Kasumi-1 (cell line): ENCODE data around the gene PLAGL1.
A peak's percentile ranks its signal among the peaks of the same experiment; 100 is the strongest.
"Not testable (repeated sequence)": the region's sequence is repeated elsewhere in the genome, so short reads cannot be mapped to it uniquely, and the experiment has no call there.

ENCODE experiments used
- DNase-seq, 2 experiments: peaks; one replicate each; lab custom pipeline; 2025; lab: John Stamatoyannopoulos, UW

Gene PLAGL1

DNA sequence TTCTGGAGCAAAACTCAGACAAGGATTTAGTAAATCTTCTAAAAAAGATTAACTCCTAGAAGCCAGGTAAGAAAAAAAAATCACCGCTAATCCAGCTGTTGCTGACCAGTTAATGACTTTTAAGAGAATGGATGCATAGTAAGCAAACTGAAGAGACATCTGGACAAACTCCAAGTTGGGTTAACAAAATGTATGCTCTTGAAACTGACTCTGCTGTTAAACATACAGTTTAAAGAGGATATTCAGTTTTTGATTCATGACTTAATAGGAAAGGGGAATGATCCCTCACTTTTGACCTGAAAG, 70.4 kb downstream of the PLAGL1 start:
- DNase-seq: no peak

DNA sequence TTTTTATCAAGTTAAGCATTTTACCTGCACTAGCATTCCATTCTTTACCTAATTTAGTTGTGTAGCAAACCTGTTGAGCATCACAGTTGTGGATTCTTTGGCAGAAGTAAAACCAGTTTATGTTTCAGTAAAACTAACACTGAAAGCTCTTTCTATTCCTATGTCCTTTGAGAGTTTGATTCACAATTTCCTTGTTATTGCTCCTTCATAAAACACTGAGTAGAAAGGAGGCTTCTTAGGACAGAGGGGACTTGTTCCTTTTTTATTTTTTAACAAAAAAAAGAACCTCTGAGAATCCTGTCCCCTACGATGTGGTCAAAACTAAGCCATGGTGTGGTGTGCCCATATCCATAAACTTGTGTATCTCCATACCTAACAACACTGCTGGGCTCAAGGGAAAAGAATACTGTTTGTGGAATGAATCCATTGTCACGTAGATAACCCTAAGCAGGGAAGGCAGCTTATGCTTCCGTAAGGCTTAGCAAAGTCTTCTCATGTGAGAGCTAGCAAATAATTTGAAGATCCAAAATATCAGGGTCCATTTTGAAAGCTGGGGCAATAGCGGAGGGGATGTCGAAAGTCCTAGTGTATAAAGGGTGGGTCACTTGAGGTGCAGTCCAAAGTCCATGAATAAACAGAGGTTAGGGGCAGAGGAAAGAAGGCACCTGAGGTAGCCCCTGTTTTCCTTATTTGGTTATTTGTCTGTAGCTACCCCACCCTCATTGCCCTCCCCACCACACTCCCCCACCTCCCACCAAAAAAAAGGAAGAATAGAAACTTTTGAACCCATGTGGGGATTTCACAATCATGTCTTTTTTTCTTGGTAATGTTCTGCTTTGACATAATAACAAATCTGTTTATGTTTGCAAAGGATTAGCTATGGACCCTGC, 71.0 kb downstream of the PLAGL1 start:
- no peak for DNase-seq

DNA sequence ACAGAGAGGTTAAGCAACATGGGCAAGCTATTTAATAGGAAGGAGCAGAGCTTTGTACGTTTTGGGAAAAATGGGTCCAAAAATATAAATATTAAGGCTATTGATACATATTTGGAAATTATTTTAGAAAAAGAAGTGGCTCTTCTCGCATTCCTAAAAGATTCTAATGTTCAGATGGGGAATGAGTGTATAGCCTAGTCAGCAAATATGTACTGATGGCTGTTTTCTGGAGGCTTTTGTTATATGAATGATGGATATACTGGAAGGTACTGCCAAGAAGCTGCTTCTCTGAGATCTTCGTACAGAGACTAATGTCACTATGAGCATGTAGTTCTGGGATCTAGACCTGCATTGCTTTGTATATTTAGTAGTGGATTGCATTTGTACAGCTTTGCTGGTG, 71.7 kb downstream of the PLAGL1 start:
- no peak for DNase-seq

DNA sequence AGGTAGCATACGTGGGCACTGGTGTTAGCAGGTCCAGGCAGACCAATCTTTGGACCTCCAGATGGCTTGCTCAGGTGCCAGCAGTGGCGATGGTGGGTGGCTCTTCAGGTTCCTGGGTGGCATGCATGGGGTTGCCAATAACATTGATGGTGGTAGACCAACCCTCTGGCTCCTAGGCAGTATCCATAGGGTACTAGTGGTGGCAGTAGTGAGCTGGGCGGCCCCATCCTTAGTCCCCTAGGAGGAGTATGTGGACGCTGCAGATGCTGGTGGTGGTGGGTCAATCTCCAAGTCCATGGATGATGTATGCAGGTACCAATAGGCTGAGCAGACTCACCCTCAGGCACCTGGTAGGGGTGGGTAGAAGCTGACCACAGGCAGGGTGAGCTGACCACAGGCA, 73.2 kb downstream of the PLAGL1 start:
- DNase-seq: no peak

DNA sequence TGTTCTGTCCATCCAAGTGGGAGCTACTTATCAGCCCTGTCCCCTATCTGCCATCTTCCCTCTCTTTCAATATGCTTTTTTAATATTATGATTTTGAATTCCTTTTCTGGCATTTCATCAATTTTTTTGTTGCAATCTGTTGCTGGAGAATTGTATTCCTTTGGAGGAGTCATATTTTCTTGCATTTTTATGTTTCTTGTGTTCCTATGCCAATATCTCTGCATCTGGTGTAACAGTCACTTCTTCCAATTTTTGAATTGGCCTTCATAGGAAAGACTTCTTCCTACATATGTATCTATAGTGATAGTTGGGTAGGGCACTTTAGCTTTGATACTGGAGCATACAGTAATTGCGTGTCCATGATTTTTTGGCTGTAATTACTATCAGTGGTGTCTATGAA, 73.7 kb downstream of the PLAGL1 start:
- DNase-seq: no peak

DNA sequence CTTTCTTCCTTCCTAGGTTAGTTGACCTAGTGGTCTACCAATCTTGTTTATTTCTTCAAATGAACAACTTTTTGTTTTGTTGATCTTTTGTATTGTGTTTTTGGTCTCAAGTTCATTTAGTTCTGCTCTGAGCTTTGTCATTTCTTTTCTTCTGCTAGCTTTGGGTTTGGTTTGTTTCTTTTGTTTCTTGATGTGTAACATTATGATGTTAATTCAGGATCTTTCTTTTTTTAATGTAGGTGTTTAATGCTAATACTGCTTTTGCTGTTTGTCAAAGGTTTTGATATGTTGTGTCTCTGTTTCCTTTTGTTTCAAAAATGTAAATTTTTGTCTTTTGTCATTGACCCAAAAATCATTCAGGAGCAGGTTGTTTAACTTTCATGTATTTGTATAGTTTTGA, 78.1 kb downstream of the PLAGL1 start:
- DNase-seq: no peak

DNA sequence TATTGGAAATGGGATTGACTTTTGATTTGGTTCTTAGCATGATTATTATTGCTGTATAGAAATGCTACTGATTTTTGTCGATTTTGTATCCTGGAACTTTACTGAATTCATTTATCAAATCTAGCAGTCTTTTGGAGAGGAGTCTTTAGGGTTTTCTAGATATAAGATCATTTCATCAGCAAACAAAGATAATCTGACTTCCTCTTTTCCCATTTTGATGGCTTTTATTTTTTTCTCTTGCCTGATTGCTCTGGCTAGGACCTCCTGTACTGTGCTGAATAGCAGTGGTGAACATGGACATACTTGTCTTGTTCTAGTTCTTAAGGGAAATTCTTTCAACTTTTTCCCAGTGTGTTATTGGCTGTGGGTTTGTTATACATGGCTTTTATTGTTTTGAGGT, 79.2 kb downstream of the PLAGL1 start:
- peak in 1 of 2 experiments; percentile 7 for DNase-seq

DNA sequence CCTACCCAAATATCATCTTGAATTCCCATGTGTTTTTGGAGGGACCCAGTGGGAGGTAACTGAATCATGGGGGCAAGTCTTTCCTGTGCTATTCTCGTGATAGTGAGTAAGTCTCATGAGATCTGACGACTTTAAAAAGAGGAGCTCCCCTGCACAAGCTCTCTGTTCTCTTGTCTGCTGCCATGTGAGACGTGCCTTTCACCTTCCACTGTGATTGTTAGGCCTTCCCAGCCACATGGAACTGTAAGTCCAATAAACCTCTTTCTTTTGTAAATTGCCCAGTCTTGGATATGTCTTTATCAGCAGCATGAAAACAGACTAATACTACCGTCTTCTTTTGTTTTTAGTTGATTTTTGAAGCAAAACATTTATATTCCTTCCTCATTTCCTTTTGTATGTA, 91.0 kb downstream of the PLAGL1 start:
- not testable (repeated sequence) for DNase-seq

DNA sequence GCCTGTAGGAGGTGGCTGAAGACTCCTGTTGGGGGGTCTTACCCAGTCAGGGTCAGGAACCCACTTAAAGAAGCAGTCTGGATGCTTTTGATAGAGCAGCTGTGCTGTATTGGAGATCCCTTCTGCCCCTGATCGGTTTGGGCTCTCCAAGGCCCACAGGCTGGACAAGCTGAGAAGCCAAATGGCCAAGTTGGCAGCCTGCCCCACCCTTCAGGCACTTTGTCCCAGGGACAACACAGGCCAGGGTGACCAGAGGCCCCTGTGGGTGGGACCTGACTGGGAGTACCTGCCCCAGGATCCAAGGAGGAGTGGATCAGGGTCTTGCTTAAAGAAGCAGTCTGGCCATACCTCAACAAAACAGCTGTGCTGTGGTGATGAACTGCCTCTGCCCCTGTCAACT, 95.4 kb downstream of the PLAGL1 start:
- DNase-seq: no peak

DNA sequence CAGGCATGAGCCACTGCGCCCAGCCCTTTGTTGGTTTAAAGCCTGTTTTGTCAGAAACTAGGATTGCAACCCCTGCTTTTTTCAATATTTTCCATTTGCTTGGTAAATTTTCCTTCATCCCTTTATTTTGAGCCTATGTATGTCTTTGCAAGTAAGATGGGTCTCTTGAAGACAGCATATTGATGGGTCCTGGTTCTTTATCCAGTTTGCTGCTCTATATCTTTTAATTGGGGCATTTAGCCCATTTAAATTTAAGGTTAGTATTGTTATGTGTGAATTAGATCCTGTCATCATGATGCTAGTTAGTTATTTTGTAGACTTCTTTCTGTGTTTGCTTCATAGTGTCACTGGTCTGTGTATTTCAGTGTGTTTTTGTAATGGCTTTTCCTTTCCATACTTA, 97.0 kb downstream of the PLAGL1 start:
- no peak for DNase-seq

DNA sequence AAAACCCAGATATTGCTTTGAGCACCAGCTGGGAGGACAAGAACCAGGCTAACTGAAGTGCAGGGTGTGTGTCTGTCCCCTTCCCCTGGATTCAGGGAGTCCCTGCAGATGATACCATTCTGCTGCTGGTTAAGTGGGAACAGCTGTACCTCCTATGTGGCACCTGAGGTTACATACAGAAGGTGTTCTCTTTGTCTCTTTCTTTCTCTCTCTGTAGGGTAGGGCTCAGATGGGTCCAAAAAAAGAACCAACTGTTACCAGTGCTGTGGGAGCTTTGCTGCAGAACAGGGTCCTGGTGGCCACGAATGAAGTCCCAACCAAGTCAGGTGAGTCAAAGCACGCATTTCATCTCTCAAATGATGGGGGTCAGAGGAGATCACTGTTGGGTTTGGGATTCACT, 105.2 kb downstream of the PLAGL1 start:
- no peak for DNase-seq

DNA sequence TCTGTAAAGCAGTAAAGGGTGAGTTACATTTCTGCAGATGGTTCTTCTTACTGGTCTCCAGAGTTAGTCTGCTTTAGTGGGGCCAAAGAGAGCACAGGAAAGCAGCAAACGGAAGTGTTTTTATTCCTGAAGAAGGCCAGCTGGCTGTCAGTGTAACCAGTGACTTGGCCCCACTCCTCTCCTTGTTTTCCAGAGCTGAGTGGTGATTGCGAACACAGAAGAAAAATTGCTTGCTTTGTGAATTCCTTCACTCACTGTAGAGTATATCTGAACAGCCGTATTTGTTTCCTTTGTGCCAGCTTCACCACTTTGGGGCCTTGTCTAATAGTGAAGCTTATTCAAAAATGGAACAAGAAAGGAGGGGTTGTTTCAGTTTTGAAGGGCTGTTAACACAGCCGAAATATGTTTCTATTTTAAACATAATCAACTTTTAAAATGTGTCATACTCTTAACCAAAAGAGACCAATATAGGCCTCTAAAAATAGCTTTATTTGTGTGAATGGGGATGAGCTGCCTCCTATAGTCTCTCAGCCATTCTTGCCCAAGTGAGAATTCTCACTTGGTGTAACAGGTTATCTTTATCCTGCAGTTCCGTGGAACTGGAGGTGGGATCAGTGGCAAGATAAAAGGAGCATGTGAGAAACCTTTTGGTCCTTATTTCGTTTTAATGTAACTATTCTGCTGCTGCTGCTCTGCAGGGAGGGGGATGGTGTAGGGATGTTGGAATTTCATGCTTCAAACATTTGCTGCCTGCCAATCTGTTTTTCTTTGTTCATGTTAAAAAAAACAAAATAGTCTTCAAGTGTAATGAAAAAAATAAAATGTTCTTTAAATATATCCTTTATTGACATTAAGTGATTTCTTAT, 105.9 kb downstream of the PLAGL1 start:
- DNase-seq: no peak

DNA sequence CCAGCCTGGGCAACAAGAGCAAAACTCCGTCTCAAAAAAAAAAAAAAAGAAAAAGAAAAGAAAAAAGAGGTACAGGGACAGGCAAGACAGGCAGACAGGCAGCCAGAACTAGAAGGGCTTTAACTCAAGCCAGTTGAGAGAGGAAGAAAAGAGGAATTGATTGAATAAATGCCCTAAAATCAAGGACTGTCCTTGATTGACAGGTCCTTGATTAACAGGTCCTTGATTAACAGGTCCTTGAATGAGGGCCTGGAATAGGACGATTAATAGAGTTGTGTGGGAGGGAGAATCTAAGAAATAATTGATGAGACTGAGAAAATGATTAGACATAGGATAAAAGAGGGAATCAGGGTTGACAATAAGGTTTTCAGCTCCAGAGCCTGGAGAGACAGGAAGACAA, 107.7 kb downstream of the PLAGL1 start:
- no peak for DNase-seq

DNA sequence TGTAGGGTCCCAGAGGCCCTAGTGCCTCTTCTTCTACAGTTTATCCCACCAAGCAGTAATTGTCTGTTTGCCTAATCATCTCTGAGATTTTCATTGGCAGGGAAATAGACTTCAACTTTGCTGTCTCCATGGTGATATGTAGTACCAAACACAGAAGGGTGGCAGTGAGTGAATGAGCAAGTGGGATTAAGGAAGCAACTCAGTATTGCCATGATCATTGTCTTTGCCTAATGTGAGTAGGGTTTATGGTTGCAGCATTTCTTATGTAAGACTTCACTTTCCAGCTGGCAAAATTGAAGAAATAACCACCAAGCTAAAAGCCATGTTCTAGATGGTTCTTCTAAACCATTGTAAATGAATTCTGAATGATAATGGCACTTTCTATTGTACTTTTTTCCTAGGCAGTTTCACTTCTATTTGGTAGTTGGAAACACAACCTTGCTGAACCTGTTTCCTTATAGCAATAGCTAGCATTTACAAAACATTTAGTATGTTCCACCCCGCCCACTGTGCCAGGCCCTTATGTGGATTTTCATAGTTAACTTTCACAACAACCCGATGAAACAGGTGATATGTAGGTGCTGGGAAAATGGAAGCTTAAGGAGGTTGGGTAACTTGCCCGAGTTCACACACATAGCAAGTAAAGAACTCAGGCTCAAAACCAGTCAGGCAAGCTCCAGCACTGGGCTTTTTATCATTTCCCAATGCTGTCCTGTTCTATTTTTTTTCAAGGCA, 111.8 kb downstream of the PLAGL1 start:
- no peak for DNase-seq

DNA sequence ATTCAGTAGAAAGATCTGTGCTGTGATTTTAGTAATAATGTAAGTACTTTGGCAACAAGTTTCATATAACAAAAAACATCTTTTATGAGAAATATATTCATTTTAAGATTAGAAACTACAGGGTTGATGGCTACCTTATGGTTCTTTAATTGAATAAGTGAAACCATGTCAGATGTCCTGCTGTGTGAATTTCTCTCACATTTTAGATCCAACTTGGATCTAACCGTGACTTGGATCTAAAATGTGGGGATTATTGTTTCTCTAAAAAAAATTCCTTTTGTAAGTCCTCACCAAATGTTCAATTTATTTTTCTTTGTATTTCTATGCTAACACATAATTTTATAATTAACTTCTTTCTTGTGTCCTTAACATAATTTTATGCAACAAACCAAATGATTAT, 113.4 kb downstream of the PLAGL1 start:
- no peak for DNase-seq
